HepG2 (cell line): ENCODE results near the gene PYHIN1.

Experiments
- CTCF ChIP-seq: sonication (generic); formaldehyde crosslinking; IDR thresholded peaks from 2 replicates; pipeline ENCODE4 v1.5.0; 2020; ENCODE audit warnings: mild to moderate bottlenecking, missing genetic modification reagents, moderate library complexity
- TAF1 ChIP-seq: sonication (generic); formaldehyde crosslinking; IDR thresholded peaks from 2 replicates; pipeline ENCODE4 v1.4.0; 2020; ENCODE audit warnings: missing genetic modification reagents
- TCF7L2 ChIP-seq: IDR thresholded peaks from 2 replicates; pipeline ENCODE4 v1.6.1; 2011; ENCODE audit warnings: mild to moderate bottlenecking, low read depth, low read length, moderate library complexity
- ZMAT3 ChIP-seq: sonication (generic); formaldehyde crosslinking; conservative IDR thresholded peaks from 2 replicates; pipeline ENCODE4 v1.7.0; 2021; ENCODE audit warnings: missing genetic modification reagents

- no peak for TF ChIP-seq TAF1
- TF ChIP-seq ZMAT3 (CRISPR knock-in tag): no peak
- TF ChIP-seq CTCF: no peak
- TF ChIP-seq TCF7L2: no peak
These were observed 79.0 kb downstream of the PYHIN1 start for GRCh38 chr1:159010391-159010790.
